Lower leg skin (tissue), 4 donors: ENCODE data around the gene TOMM70. TPM values are rescaled to one million over a fixed set of nuclear protein-coding genes. Genes with fewer than 3 reads are reported as not detected.

Experiments used
- DNase-seq, 2 donors: peaks; one replicate each; pipeline ENCODE4 v3.0.0-alpha.2; 2019; ENCODE audit warnings: low spot score in 2 of 2
- H3K4me3 ChIP-seq: fragments of 200-600 bp; sonication (generic); 2 replicates; pipeline ENCODE4 v1.5.1; 2017; ENCODE audit warnings: mild to moderate bottlenecking, low read depth; ENCODE audit not compliant: poor library complexity, severe bottlenecking
- CTCF ChIP-seq, 3 donors: fragments of 450-650 bp; IDR thresholded peaks; one replicate each; pipeline ENCODE4 v1.5.1; 2016; ENCODE audit warnings: antibody characterized with exemption in 3 of 3, mild to moderate bottlenecking in 3 of 3, moderate library complexity in 2 of 3
- POLR2A ChIP-seq, 2 donors: fragments of 450-650 bp; IDR thresholded peaks; one replicate each; pipeline ENCODE4 v1.6.1; 2016 to 2017; ENCODE audit warnings: antibody characterized with exemption in 2 of 2, mild to moderate bottlenecking in 1 of 2, moderate library complexity in 1 of 2
- WGBS, 2 donors: methylation state at CpG; one replicate each; pipeline ENCODE4 v1.1.5; 2018; 5-methylcytosine and 5-hydroxymethylcytosine counted together
- intact Hi-C: fragments of 100-400 bp; cut with DNase I; formaldehyde crosslinking; loops from one replicate; pipeline ENCODE4 v1.15.0; 2023; ENCODE audit warnings: low total_unique reads
- total RNA-seq, 4 donors: library from RNA; depleted of rRNA; stranded (reverse); fragments of >200 nt; gene quantifications; one replicate each; pipeline ENCODE4 v1.1.0, GENCODE V29; 2016

Gene TOMM70
- total RNA-seq, 4 donors from 2014 or later, result 30.4 to 35.3 (median 33.5) TPM

- 27 to 34% methylated on average over 8 of the region's 8 CpGs for WGBS, 2 donors
- no peak for DNase-seq
- intact Hi-C loops, result no loop called here
- no peak overlapping the region for H3K4me3 ChIP-seq
- no peak for TF ChIP-seq CTCF (IDR thresholded peaks at IDR 0.05)
- TF ChIP-seq POLR2A (IDR thresholded peaks at IDR 0.05), result no peak
These were observed 25.3 kb upstream of the TOMM70 start for GRCh38 chr3:100426067-100426682.

GRCh38 chr3:100425316-100425715 is 24.4 kb upstream of the TOMM70 start:
- 44 to 58% methylated on average over 1 of the region's 1 CpG for WGBS, 2 donors
- no peak for DNase-seq
- intact Hi-C loops, result no loop called here
- TF ChIP-seq CTCF (IDR thresholded peaks at IDR 0.05), result no peak
- TF ChIP-seq POLR2A (IDR thresholded peaks at IDR 0.05), result no peak
- H3K4me3 ChIP-seq, result no peak overlapping the region

GRCh38 chr3:100424261-100424660 is 23.4 kb upstream of the TOMM70 start:
- no peak overlapping the region for H3K4me3 ChIP-seq
- WGBS, 2 donors, result 93 to 95% methylated on average over 2 of the region's 2 CpGs

GRCh38 chr3:100423611-100424010 is 22.7 kb upstream of the TOMM70 start:
- no peak for TF ChIP-seq POLR2A (IDR thresholded peaks at IDR 0.05)
- no peak for TF ChIP-seq CTCF (IDR thresholded peaks at IDR 0.05)
- no peak for DNase-seq
- intact Hi-C loops, result no loop called here
- H3K4me3 ChIP-seq, result no peak overlapping the region
- WGBS, 2 donors, result 96 to 98% methylated on average over 5 of the region's 5 CpGs

More at GRCh38 chr3:100424261-100424660, 23.4 kb upstream of the TOMM70 start:
- TF ChIP-seq CTCF (IDR thresholded peaks at IDR 0.05) (no peak), POLR2A (IDR thresholded peaks at IDR 0.05) (no peak)
- intact Hi-C loops, result no loop called here
- DNase-seq, result no peak

- intact Hi-C loops, result no loop called here
- 89 to 93% methylated on average over 2 of the region's 2 CpGs for WGBS, 2 donors
These were observed 20.0 kb upstream of the TOMM70 start for GRCh38 chr3:100420885-100421284.

More at GRCh38 chr3:100420885-100421284, 20.0 kb upstream of the TOMM70 start:
- TF ChIP-seq POLR2A (IDR thresholded peaks at IDR 0.05) (no peak), CTCF (IDR thresholded peaks at IDR 0.05) (no peak)
- H3K4me3 ChIP-seq, result no peak overlapping the region
- DNase-seq, result no peak
